Measurements from ENCODE around the gene ISM1.
A peak's percentile ranks its signal among the peaks of the same experiment; 100 is the strongest.

The ISM1 gene

DNA sequence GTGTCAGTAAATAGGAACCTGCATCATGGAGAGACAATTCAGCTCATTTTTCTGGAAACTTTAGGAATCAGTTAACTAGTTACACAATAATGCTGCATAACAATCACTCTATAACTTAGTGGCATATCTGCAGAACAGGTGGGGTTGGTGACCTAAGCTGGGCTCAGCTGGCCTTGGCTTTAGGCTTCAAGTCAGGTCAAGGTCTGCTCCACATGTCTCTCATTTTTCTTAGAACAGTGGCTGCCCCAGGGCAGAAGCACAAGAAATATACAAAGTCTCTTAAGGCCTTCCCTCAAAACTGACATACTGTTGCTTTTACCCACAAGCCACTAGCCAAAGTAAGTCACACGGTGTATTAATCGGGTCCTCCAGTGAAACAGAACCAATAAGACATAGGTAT lies 14.1 kb upstream of the ISM1 start:
- TF ChIP-seq, protein P1, sequence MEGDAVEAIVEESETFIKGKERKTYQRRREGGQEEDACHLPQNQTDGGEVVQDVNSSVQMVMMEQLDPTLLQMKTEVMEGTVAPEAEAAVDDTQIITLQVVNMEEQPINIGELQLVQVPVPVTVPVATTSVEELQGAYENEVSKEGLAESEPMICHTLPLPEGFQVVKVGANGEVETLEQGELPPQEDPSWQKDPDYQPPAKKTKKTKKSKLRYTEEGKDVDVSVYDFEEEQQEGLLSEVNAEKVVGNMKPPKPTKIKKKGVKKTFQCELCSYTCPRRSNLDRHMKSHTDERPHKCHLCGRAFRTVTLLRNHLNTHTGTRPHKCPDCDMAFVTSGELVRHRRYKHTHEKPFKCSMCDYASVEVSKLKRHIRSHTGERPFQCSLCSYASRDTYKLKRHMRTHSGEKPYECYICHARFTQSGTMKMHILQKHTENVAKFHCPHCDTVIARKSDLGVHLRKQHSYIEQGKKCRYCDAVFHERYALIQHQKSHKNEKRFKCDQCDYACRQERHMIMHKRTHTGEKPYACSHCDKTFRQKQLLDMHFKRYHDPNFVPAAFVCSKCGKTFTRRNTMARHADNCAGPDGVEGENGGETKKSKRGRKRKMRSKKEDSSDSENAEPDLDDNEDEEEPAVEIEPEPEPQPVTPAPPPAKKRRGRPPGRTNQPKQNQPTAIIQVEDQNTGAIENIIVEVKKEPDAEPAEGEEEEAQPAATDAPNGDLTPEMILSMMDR (IDR thresholded peaks at IDR 0.05; ENCODE audit: low read depth, low read length) = no peak
- H3K4me3 ChIP-seq (replicated peaks in 1 of 2; ENCODE audit: low read depth in 2 of 2, low read length in 2 of 2) = no peak overlapping the region
- DNase-seq (ENCODE audit: low read depth in 2 of 2) = no peak

DNA sequence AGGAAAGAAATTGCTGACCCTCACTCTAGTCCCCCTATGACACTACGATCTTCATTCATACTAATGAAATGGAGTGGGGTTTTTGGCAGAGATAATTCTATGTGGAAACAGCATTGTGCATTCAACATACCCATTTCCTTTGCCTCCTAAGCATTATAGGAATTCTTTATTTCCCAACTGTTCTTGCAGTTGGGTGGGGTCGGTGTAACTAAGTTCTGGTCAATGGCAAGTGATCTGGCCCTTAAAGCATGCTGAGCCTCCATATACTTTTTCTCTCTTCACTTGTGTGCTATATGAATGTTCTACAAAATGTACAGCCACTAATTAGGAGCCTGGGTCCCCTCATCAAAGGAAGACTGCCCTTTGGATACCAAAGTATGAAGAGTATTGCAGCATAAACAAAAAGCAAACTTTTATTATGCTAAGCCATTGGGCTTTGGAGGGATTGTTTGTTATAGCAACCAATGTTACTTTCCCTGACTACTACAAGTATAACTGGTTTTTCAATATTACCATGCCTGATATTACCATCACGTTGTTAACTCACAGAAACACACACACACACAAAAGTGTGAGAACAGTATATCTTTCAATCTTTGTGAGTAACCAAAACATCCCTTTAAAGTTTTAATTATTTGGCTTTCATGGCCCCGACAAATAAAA lies 9.0 kb upstream of the ISM1 start:
- no peak overlapping the region for H3K4me3 ChIP-seq (replicated peaks in 1 of 2; ENCODE audit: low read depth in 2 of 2, low read length in 2 of 2)
- no peak for DNase-seq (ENCODE audit: low read depth in 2 of 2)
- TF ChIP-seq, protein P1 (IDR thresholded peaks at IDR 0.05; ENCODE audit: low read depth, low read length) = no peak

DNA sequence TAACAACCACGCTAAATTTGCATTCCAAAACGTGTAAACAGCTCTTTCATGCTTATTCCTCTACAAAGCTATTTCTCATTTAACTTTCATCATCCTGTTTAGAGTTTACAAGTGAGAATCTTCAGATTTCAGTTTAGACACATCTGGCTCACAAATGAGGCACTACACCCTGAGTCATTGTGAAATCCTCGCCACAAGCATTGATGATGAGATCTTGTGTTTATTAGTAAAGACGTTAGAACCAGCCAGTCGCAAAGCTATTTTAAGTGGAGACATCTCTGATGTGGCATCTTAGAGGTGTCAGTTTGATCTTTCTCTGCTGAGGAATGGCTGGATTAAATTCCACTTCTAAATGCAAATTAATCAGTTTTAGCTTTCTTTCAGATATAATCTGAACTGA lies 8.3 kb upstream of the ISM1 start:
- TF ChIP-seq, protein P1 (IDR thresholded peaks at IDR 0.05; ENCODE audit: low read depth, low read length) = no peak
- no peak overlapping the region for H3K4me3 ChIP-seq (replicated peaks in 1 of 2; ENCODE audit: low read depth in 2 of 2, low read length in 2 of 2)
- no peak for DNase-seq (ENCODE audit: low read depth in 2 of 2)

DNA sequence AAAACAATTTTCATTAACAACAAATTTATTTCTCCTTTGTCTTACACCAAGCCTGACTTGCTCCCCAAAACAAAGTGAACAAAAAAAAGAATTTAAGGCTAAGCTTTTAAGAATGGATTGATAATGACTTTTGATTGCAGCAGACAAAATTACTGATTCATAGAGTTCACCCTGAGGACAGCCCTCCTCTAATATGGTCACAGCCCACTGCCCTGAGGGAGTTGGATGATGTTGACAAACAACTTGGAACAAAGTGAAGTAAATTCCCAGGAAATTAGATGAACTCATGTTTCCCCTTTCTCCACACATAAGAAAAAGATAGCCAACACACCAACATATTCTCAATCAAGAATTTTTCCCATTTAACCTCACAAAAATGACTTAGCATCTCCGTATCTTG lies 7.7 kb upstream of the ISM1 start:
- no peak overlapping the region for H3K4me3 ChIP-seq (replicated peaks in 1 of 2; ENCODE audit: low read depth in 2 of 2, low read length in 2 of 2)
- TF ChIP-seq, protein P1 (IDR thresholded peaks at IDR 0.05; ENCODE audit: low read depth, low read length) = no peak
- DNase-seq (ENCODE audit: low read depth in 2 of 2) = no peak

DNA sequence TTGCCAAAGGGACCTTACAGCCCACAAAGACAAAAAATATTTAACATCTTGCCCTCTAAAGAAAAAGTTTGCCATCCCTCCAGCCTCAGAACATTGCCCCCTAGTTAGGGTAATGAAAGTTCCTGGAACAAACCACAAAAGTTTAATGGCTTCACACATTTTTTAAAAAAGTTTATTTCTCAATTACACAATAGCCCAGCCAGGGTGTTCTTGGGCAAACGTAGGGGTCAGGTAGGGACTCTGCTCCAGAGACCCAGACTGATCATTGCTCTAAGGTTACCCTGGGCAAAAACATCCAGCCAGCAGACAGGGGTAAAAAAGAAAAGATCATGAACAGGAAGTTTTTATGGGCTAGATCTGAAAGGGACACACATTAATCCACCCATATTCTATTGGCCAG lies 4.5 kb upstream of the ISM1 start:
- TF ChIP-seq, protein P1 (IDR thresholded peaks at IDR 0.05; ENCODE audit: low read depth, low read length) = no peak
- no peak overlapping the region for H3K4me3 ChIP-seq (replicated peaks in 1 of 2; ENCODE audit: low read depth in 2 of 2, low read length in 2 of 2)
- DNase-seq (ENCODE audit: low read depth in 2 of 2) = no peak

DNA sequence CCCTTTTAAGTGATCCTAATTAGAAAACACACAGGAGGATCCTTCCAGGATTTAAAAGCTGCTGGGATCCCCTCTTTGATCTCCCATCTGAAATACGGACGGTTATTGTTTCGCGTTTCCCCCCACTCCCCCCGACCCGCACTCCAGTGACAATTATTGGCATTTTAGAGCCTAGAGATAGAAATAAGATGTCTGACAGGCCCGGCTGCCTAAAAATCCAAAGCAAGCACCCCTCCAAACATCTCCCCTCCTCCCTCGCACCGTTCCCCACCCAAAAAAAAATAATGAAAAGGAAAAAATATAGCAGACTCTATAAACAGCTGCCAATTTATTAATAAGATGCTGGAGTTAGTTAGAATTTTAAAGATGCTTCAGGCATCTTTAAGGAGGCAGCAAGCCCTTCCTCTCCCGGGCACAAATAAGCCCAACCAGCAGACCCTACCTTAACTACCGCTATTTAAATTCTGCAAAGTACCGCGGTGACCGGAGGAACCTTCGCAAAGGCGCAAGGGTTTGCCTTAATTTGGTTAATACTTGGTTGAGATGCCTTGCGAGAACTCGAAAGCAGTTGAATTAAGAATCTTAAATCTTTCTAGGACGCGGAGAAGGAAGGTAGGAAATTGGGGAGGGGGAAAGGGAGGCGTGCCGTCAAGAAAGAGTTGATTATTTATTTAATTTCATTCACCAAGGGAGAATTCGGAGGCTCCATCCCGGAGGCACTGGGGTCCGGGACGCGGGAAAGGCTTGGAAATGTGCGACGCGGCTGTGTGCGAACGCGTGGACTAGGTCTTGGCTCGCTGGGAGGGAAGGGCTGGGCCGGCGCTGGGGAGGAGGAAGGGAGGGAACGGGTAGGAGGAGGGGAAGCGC lies 1.5 kb upstream of the ISM1 start:
- H3K4me3 ChIP-seq (replicated peaks in 1 of 2; ENCODE audit: low read depth in 2 of 2, low read length in 2 of 2) = peak overlapping the region in 1 of 2 donors; percentile 8
- no peak for DNase-seq (ENCODE audit: low read depth in 2 of 2)
- TF ChIP-seq, protein P1 (IDR thresholded peaks at IDR 0.05; ENCODE audit: low read depth, low read length) = no peak
